Measurements from ENCODE around the gene SUMO1.

The SUMO1 gene

DNA sequence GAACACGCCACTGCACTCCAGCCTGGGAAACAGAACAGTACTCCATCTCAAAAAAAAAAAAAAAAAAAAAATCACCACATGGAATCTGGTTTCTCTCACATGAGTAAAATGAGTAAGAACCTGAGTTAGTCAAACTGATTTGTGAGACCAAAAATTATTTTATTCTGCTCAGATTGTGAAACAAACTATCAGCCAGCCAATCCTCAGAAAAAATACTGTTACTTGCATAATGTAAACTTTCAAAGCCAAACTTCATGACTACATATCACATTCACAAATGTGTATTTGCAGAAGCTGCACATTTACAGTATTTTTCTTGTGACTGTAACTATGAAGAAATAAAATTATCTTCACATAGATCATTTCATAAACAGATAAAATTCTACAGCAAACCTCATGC, 23.2 kb downstream of the SUMO1 start:
- Histone ChIP-seq H3K9me3 (ENCODE audit: severe bottlenecking) (no peaks in the 10 kb centered on the region), H3K4me3 (ENCODE audit: severe bottlenecking) (no peak overlapping the region), H3K4me1 (ENCODE audit: insufficient read depth, poor library complexity, severe bottlenecking) (no peaks in the 10 kb centered on the region), H3K27ac (ENCODE audit: poor library complexity, severe bottlenecking) (no peak overlapping the region), H3K27me3 (ENCODE audit: insufficient read depth, poor library complexity, severe bottlenecking) (no peaks in the 10 kb centered on the region), H3K36me3 (ENCODE audit: low read depth) (peaks cover 57% of the 10 kb centered on the region)
- ATAC-seq (ENCODE audit: low read depth) (no peak), DNase-seq (ENCODE audit: low spot score) (no peak)
- TF ChIP-seq, protein P1, sequence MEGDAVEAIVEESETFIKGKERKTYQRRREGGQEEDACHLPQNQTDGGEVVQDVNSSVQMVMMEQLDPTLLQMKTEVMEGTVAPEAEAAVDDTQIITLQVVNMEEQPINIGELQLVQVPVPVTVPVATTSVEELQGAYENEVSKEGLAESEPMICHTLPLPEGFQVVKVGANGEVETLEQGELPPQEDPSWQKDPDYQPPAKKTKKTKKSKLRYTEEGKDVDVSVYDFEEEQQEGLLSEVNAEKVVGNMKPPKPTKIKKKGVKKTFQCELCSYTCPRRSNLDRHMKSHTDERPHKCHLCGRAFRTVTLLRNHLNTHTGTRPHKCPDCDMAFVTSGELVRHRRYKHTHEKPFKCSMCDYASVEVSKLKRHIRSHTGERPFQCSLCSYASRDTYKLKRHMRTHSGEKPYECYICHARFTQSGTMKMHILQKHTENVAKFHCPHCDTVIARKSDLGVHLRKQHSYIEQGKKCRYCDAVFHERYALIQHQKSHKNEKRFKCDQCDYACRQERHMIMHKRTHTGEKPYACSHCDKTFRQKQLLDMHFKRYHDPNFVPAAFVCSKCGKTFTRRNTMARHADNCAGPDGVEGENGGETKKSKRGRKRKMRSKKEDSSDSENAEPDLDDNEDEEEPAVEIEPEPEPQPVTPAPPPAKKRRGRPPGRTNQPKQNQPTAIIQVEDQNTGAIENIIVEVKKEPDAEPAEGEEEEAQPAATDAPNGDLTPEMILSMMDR (IDR thresholded peaks at IDR 0.05; ENCODE audit: poor library complexity, severe bottlenecking): no peak

DNA sequence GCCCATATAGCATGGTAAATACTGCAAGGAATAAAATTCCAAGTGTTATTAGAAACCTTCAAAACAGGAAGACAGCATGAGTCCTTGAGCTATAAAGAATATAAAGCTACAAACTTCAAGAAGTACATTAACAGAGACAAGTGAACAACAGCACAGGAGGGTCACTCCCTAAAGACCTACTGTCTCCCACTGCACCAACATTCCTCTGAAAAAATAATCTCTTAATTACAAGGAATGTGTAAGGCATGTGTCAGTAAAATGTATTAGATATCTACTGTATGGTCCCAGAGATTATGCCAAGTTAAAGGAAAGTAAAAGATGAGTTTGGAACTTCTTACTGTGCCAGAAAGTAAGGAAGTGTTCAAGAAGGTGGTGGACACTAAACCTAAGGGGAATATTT, 29.9 kb downstream of the SUMO1 start:
- no peak overlapping the region for H3K4me3 ChIP-seq (ENCODE audit: severe bottlenecking)
- ATAC-seq (ENCODE audit: low read depth): no peak
- no peak overlapping the region for H3K27ac ChIP-seq (ENCODE audit: poor library complexity, severe bottlenecking)
- no peaks in the 10 kb centered on the region for H3K4me1 ChIP-seq (ENCODE audit: insufficient read depth, poor library complexity, severe bottlenecking)
- DNase-seq (ENCODE audit: low spot score): no peak
- no peaks in the 10 kb centered on the region for H3K9me3 ChIP-seq (ENCODE audit: severe bottlenecking)
- H3K27me3 ChIP-seq (ENCODE audit: insufficient read depth, poor library complexity, severe bottlenecking): no peaks in the 10 kb centered on the region
- peaks cover 74% of the 10 kb centered on the region for H3K36me3 ChIP-seq (ENCODE audit: low read depth)
- TF ChIP-seq, protein P1 (IDR thresholded peaks at IDR 0.05; ENCODE audit: poor library complexity, severe bottlenecking): no peak

DNA sequence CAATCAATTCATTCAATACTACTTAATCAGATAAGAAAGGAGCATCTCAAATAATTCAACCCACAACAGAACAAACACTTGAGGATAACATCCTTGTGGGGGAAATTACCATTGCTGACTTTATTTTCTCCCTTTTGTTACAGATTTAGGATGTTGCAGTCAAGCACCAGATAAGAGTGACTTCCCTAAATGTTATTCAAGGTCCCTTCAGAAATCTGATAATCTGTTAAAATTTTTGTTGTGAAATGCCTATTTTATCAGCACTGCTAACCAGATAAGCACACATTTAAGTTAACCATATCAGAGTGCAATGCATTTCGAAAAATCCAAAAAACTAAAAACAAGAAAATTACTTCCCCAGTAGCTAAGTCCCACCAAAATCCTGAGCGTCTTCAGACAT, 33.5 kb downstream of the SUMO1 start:
- TF ChIP-seq, protein P1 (IDR thresholded peaks at IDR 0.05; ENCODE audit: poor library complexity, severe bottlenecking): no peak
- no peaks in the 10 kb centered on the region for H3K27me3 ChIP-seq (ENCODE audit: insufficient read depth, poor library complexity, severe bottlenecking)
- ATAC-seq (ENCODE audit: low read depth): no peak
- no peak overlapping the region for H3K27ac ChIP-seq (ENCODE audit: poor library complexity, severe bottlenecking)
- no peak overlapping the region for H3K4me3 ChIP-seq (ENCODE audit: severe bottlenecking)
- peaks cover 49% of the 10 kb centered on the region for H3K36me3 ChIP-seq (ENCODE audit: low read depth)
- no peaks in the 10 kb centered on the region for H3K4me1 ChIP-seq (ENCODE audit: insufficient read depth, poor library complexity, severe bottlenecking)
- H3K9me3 ChIP-seq (ENCODE audit: severe bottlenecking): no peaks in the 10 kb centered on the region
- no peak for DNase-seq (ENCODE audit: low spot score)

DNA sequence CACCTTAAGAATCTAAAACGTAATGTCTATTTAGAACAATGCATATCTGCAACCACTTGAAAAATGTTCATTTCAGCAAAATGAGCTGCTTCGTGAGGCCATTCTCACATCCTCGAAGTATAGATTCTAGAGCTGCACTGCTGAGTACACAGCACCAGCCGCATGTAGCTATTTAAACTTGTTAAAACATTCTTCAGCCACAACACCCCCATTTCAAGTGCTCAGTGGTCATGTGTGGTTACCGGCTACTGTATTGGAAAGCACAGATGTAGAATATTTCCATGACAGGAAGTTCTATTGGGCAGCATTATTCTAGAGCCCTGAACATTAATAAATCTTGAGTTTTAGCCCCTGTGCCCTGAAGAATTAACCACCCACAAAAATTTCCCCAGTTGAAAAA, 35.0 kb downstream of the SUMO1 start:
- peaks cover 40% of the 10 kb centered on the region for H3K36me3 ChIP-seq (ENCODE audit: low read depth)
- no peak overlapping the region for H3K27ac ChIP-seq (ENCODE audit: poor library complexity, severe bottlenecking)
- H3K4me1 ChIP-seq (ENCODE audit: insufficient read depth, poor library complexity, severe bottlenecking): no peaks in the 10 kb centered on the region
- H3K4me3 ChIP-seq (ENCODE audit: severe bottlenecking): no peak overlapping the region
- H3K9me3 ChIP-seq (ENCODE audit: severe bottlenecking): no peaks in the 10 kb centered on the region
- no peaks in the 10 kb centered on the region for H3K27me3 ChIP-seq (ENCODE audit: insufficient read depth, poor library complexity, severe bottlenecking)
- ATAC-seq (ENCODE audit: low read depth): no peak
- TF ChIP-seq, protein P1 (IDR thresholded peaks at IDR 0.05; ENCODE audit: poor library complexity, severe bottlenecking): no peak
- DNase-seq (ENCODE audit: low spot score): no peak

DNA sequence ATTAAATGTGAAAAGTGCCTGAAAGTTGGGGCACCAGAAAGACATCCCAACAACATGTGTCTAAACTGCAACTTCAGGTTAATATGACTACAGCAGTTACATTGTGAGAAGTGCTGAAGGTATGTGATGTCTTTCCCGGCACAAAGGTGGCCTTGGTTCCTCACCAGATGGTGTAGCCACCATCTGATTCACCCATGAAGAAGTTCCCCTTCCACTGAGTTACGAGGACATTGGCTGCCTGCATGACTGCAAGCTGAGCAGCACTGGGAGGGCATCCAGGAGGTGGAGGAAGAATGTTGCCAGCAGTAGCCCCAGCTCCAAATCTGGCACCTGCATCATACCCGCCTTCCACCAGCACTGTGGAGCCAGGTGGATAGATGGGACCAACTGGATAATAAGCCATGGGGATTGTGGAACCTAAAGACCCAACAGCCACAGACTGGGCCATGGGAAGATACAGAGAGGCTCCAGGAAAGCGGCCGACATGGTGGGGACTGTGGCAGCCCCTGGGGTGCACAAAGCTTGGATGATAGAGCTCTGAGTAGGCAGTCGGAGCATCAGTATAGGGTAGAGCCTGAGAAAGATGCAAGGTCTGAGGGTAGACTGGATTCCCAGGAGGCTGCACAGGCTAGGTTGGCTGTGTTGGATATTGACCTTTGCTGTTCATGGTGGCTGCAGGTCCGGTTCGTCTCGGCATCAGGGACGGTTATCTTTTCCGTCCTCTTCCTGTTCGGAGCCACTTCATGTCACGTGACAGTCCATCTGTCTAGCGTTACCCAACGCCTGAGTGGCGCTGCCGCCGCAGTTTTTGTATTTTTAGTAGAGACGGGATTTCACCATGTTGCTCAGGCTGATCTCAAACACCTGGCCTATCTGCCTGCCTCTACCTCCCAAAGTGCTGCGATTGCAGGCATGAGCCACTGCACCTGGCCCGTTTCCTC, 36.9 kb downstream of the SUMO1 start:
- H3K27me3 ChIP-seq (ENCODE audit: insufficient read depth, poor library complexity, severe bottlenecking): no peaks in the 10 kb centered on the region
- H3K27ac ChIP-seq (ENCODE audit: poor library complexity, severe bottlenecking): no peak overlapping the region
- peaks cover 21% of the 10 kb centered on the region for H3K36me3 ChIP-seq (ENCODE audit: low read depth)
- no peaks in the 10 kb centered on the region for H3K9me3 ChIP-seq (ENCODE audit: severe bottlenecking)
- H3K4me3 ChIP-seq (ENCODE audit: severe bottlenecking): no peak overlapping the region
- ATAC-seq (ENCODE audit: low read depth): 0 out of 3 replicates have a peak, but pooled peaks have one; percentile 27
- DNase-seq (ENCODE audit: low spot score): no peak
- TF ChIP-seq, protein P1 (IDR thresholded peaks at IDR 0.05; ENCODE audit: poor library complexity, severe bottlenecking): no peak
- H3K4me1 ChIP-seq (ENCODE audit: insufficient read depth, poor library complexity, severe bottlenecking): no peaks in the 10 kb centered on the region
